Spleen (tissue), 7 donors: ENCODE measurements around the gene OLFML2B.

Experiments used
- CTCF ChIP-seq, 11 experiments: fragments of 200-600 bp in 7 of 11; fragments of 450-650 bp in 4 of 11; sonication (generic) in 4 of 11; IDR thresholded peaks in 8 of 11; conservative IDR thresholded peaks in 3 of 11; 1 replicate in 7 of 11; 2 replicates in 4 of 11; pipeline versions ENCODE4 v1.4.0 to v1.8.0; 2016 to 2021; ENCODE audit warnings: antibody characterized with exemption in 11 of 11, inconsistent platforms in 4 of 11, mild to moderate bottlenecking in 1 of 11
- POLR2A ChIP-seq, 3 donors: fragments of 450-650 bp; IDR thresholded peaks; one replicate each; pipeline ENCODE4 v1.5.1; 2017; ENCODE audit warnings: antibody characterized with exemption in 3 of 3, mild to moderate bottlenecking in 1 of 3
- donor health status: DM: no; HTN: no; CAD: no; lungs with moderate emphysema.
- donor health status: DM: no; HTN: no; CAD: no.
- donor health status: DM: no; HTN: no; CAD: no.

GRCh38 chr1:162008799-162009198 lies 14.9 kb downstream of the OLFML2B start:
- TF ChIP-seq CTCF (IDR thresholded peaks at IDR 0.05 in 8 of 11, conservative IDR thresholded peaks at IDR 0.05 in 3 of 11): no peak
- no peak for TF ChIP-seq POLR2A (IDR thresholded peaks at IDR 0.05)
